Large intestine (tissue), 3 donors: ENCODE measurements around the gene EVC2. TPM values are rescaled to one million over a fixed set of nuclear protein-coding genes. Genes with fewer than 3 reads are reported as not detected.

Experiments
- DNase-seq, 2 donors: peaks; one replicate each; pipeline versions ENCODE4 v3.0.0 to v3.0.0-alpha.2; 2013
- H3K27ac ChIP-seq: one replicate; pipeline ENCODE4 v1.5.1; 2013; ENCODE audit warnings: low read length
- H3K27me3 ChIP-seq: 2 replicates; pipeline ENCODE4 v1.6.1; 2013; ENCODE audit warnings: low read length; ENCODE audit not compliant: control insufficient read depth, insufficient read depth
- H3K36me3 ChIP-seq: 2 replicates; pipeline ENCODE4 v1.6.1; 2013; ENCODE audit warnings: low read length; ENCODE audit not compliant: control insufficient read depth, insufficient read depth
- H3K4me1 ChIP-seq: one replicate; pipeline ENCODE4 v1.6.1; 2013; ENCODE audit warnings: low read length; ENCODE audit not compliant: control insufficient read depth, insufficient read depth
- H3K4me3 ChIP-seq: one replicate; pipeline ENCODE4 v1.5.1; 2013; ENCODE audit warnings: low read length
- H3K9me3 ChIP-seq: one replicate; pipeline ENCODE4 v1.6.1; 2013; ENCODE audit warnings: mild to moderate bottlenecking, low read depth, low read length, moderate library complexity; ENCODE audit not compliant: control insufficient read depth
- WGBS: methylation state at CpG from one replicate; pipeline ENCODE4 v1.1.5; 2013; ENCODE audit warnings: low lambda C conversion rate; ENCODE audit not compliant: insufficient coverage; 5-methylcytosine and 5-hydroxymethylcytosine counted together
- polyA plus RNA-seq: library from polyadenylated mRNA; unstranded; fragments of 120-200 nt; gene quantifications from one replicate; pipeline ENCODE4 v1.2.1, GENCODE V29; 2013

EVC2 gene
- polyA plus RNA-seq, 1 donor, result 1.3 TPM

- Histone ChIP-seq H3K27ac (no peak overlapping the region), H3K27me3 (no peaks in the 10 kb centered on the region), H3K9me3 (no peaks in the 10 kb centered on the region), H3K36me3 (no peaks in the 10 kb centered on the region), H3K4me1 (no peaks in the 10 kb centered on the region), H3K4me3 (no peak overlapping the region)
- WGBS, result no CpG with 5 or more reads among the region's 5 CpGs
- peak; percentile 19 to 37 for DNase-seq
Measured at GRCh38 chr4:5524446-5525299, 183.7 kb downstream of the EVC2 start.

GRCh38 chr4:5517372-5517771, 191.0 kb downstream of the EVC2 start:
- H3K27me3 ChIP-seq, result no peaks in the 10 kb centered on the region
- no peaks in the 10 kb centered on the region for H3K36me3 ChIP-seq
- DNase-seq, result no peak
- no peaks in the 10 kb centered on the region for H3K4me1 ChIP-seq
- WGBS, result 100% methylated on average over 1 of the region's 4 CpGs
- no peak overlapping the region for H3K4me3 ChIP-seq
- H3K27ac ChIP-seq, result no peak overlapping the region
- no peaks in the 10 kb centered on the region for H3K9me3 ChIP-seq

- DNase-seq, result no peak
- Histone ChIP-seq H3K27ac (no peak overlapping the region), H3K4me3 (no peak overlapping the region), H3K27me3 (no peaks in the 10 kb centered on the region), H3K4me1 (no peaks in the 10 kb centered on the region), H3K9me3 (no peaks in the 10 kb centered on the region), H3K36me3 (no peaks in the 10 kb centered on the region)
Measured at GRCh38 chr4:5515646-5516045, 192.7 kb downstream of the EVC2 start.

Other genes with a start within 250 kb of the EVC2 start
- 4.6 TPM for gene EVC, start 2.6 kb upstream of the EVC2 start, polyA plus RNA-seq
- 31.5 TPM for gene CRMP1, start 184.5 kb upstream of the EVC2 start, polyA plus RNA-seq